ENCODE measurements around the gene UST.
"Not testable (repeated sequence)": the region's sequence is repeated elsewhere in the genome, so short reads cannot be mapped to it uniquely, and the experiment has no call there.

UST gene

DNA sequence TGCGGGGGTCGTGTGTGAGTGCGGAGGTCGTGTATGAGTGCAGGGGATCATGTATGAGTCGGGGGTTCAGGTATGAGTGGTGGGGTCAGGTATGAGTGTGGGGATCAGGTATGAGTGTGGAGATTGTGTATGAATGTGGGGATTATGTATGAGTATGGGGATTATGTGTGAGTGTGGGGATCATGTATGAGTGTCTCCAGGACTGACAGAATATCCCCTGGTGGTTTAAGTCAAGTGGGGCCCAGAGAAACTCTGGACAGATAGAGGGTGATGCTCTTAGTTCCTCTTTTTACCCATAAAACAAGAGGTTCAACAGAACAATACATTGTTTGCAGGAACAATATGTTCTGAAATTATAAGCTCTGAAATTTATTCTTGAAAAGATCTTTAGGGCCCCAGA is 131.9 kb downstream of the UST start:
- no peak for DNase-seq (ENCODE audit: low read depth)
- TF ChIP-seq, protein P1, sequence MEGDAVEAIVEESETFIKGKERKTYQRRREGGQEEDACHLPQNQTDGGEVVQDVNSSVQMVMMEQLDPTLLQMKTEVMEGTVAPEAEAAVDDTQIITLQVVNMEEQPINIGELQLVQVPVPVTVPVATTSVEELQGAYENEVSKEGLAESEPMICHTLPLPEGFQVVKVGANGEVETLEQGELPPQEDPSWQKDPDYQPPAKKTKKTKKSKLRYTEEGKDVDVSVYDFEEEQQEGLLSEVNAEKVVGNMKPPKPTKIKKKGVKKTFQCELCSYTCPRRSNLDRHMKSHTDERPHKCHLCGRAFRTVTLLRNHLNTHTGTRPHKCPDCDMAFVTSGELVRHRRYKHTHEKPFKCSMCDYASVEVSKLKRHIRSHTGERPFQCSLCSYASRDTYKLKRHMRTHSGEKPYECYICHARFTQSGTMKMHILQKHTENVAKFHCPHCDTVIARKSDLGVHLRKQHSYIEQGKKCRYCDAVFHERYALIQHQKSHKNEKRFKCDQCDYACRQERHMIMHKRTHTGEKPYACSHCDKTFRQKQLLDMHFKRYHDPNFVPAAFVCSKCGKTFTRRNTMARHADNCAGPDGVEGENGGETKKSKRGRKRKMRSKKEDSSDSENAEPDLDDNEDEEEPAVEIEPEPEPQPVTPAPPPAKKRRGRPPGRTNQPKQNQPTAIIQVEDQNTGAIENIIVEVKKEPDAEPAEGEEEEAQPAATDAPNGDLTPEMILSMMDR (conservative IDR thresholded peaks at IDR 0.05; ENCODE audit: low read depth, low read length), result no peak
- H3K4me3 ChIP-seq (ENCODE audit: low read depth, low read length), result no peak overlapping the region

DNA sequence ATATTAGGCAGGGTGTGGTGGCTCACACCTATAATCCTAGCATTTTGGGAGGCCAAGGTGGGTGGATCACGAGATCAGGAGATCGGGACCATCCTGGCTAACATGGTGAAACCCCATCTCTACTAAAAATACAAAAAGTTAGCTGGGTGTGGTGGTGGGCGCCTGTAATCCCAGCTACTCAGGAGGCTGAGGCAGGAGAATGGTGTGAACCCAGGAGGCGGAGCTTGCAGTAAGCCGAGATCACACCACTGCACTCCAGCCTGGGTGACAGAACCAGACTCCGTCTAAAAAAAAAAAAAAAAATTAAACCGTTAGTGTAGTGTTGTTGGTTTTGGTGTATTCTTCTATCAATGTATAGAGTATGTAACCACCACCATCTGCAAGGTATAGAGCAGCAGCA is 133.9 kb downstream of the UST start:
- DNase-seq (ENCODE audit: low read depth); H3K4me3 ChIP-seq (ENCODE audit: low read depth, low read length): not testable (repeated sequence)

GRCh38 chr6:148881593-148882311 is 134.9 kb downstream of the UST start:
- no peak overlapping the region for H3K4me3 ChIP-seq (ENCODE audit: low read depth, low read length)
- no peak for DNase-seq (ENCODE audit: low read depth)
- TF ChIP-seq, protein P1 (conservative IDR thresholded peaks at IDR 0.05; ENCODE audit: low read depth, low read length), result no peak

- TF ChIP-seq, protein P1 (conservative IDR thresholded peaks at IDR 0.05; ENCODE audit: low read depth, low read length), result no peak
- no peak overlapping the region for H3K4me3 ChIP-seq (ENCODE audit: low read depth, low read length)
Observed at GRCh38 chr6:148883270-148883669, 136.4 kb downstream of the UST start.

GRCh38 chr6:148884461-148884860 is 137.6 kb downstream of the UST start:
- TF ChIP-seq, protein P1 (conservative IDR thresholded peaks at IDR 0.05; ENCODE audit: low read depth, low read length), result no peak
- no peak for DNase-seq (ENCODE audit: low read depth)
- H3K4me3 ChIP-seq (ENCODE audit: low read depth, low read length), result no peak overlapping the region

More at GRCh38 chr6:148883270-148883669, 136.4 kb downstream of the UST start:
- DNase-seq (ENCODE audit: low read depth), result no peak

DNA sequence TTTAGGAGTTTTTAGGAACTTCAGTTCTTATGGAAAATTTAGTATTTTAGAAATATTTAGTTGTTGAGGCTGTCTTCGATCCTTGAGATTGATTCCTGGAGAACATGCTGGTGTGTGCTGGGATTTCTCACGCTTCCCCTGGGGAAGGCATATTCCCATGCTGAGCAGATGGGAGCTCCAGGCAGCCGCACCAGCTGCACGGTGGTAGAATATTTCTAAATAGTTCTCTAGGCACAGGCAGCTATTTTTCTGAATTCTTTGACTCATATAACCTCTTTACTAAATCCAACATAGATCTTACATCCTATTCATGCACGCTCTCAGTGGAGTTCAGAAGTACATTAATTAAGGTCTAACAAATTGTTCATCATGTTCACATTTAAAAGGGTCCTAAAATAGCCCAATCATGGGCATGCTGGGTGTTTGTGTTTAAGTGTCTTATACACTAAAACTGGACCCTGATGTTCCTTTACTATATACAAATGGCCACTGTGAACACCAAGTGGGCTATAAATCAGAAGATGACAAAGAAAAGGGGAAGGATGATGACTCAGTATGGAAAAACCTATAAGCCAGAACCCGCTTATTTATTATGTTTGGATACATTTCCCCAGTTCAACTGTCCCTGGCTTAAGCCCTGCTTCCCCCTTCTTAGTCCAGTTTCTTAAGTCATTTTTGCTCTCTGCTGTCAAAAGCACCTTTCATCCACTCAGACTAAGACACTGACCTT is 138.5 kb downstream of the UST start:
- H3K4me3 ChIP-seq (ENCODE audit: low read depth, low read length), result no peak overlapping the region
- DNase-seq (ENCODE audit: low read depth), result no peak
- TF ChIP-seq, protein P1 (conservative IDR thresholded peaks at IDR 0.05; ENCODE audit: low read depth, low read length), result no peak

- H3K4me3 ChIP-seq (ENCODE audit: low read depth, low read length), result no peak overlapping the region
- no peak for DNase-seq (ENCODE audit: low read depth)
- TF ChIP-seq, protein P1 (conservative IDR thresholded peaks at IDR 0.05; ENCODE audit: low read depth, low read length), result no peak
Observed at GRCh38 chr6:148885925-148886845, 139.4 kb downstream of the UST start.
